CD14-positive monocyte (primary cell): Measurements from ENCODE around the gene APCDD1L. TPM values are rescaled to one million over a fixed set of nuclear protein-coding genes. Genes with fewer than 3 reads are reported as not detected.

Experiments used
- DNase-seq, 3 donors: peaks; one replicate each; pipeline ENCODE4 v3.0.0-alpha.2; 2011 to 2022
- H2AFZ ChIP-seq: 2 replicates; pipeline ENCODE4 v1.6.0; 2012; ENCODE audit warnings: mild to moderate bottlenecking, low read depth, low read length, inconsistent platforms; ENCODE audit not compliant: insufficient read depth, poor library complexity, severe bottlenecking
- H3K27ac ChIP-seq, 2 donors: 1 replicate in 1 of 2; 2 replicates in 1 of 2; pipeline ENCODE4 v1.5.1; 2012 to 2013; ENCODE audit warnings: low read length in 2 of 2, control low read depth in 1 of 2, inconsistent platforms in 1 of 2, low read depth in 1 of 2, mild to moderate bottlenecking in 1 of 2
- H3K27me3 ChIP-seq, 2 donors: one replicate each; pipeline versions ENCODE4 v1.6.0 to v1.6.1; 2011 to 2013; ENCODE audit warnings: low read length in 2 of 2; ENCODE audit not compliant: control insufficient read depth in 2 of 2, insufficient read depth in 2 of 2
- H3K36me3 ChIP-seq, 2 donors: replicated peaks in 1 of 2; 1 replicate in 1 of 2; 2 replicates in 1 of 2; pipeline versions ENCODE4 v1.5.1 to v1.6.1; 2012 to 2013; ENCODE audit warnings: low read length in 2 of 2, control low read depth in 1 of 2, inconsistent platforms in 1 of 2, mild to moderate bottlenecking in 1 of 2; ENCODE audit not compliant: insufficient read depth in 2 of 2, control insufficient read depth in 1 of 2
- H3K4me1 ChIP-seq, 2 donors: 1 replicate in 1 of 2; 2 replicates in 1 of 2; pipeline versions ENCODE4 v1.5.1 to v1.6.1; 2012 to 2013; ENCODE audit warnings: low read length in 2 of 2, control low read depth in 1 of 2, inconsistent platforms in 1 of 2, mild to moderate bottlenecking in 1 of 2, moderate library complexity in 1 of 2; ENCODE audit not compliant: insufficient read depth in 2 of 2, control insufficient read depth in 1 of 2
- H3K4me2 ChIP-seq: replicated peaks from 2 replicates; pipeline ENCODE3; 2012; ENCODE audit warnings: low read length, moderate library complexity, mild to moderate bottlenecking; ENCODE audit not compliant: poor library complexity, severe bottlenecking; ENCODE audit errors: extremely low read depth
- H3K4me3 ChIP-seq, 3 experiments: fragments of 200-600 bp in 1 of 3; sonication (generic) in 1 of 3; replicated peaks in 1 of 3; 1 replicate in 2 of 3; 2 replicates in 1 of 3; pipeline ENCODE4 v1.5.1; 2011 to 2013; ENCODE audit warnings: low read length in 3 of 3, mild to moderate bottlenecking in 3 of 3, control low read depth in 2 of 3, low read depth in 2 of 3, inconsistent platforms in 1 of 3, moderate library complexity in 1 of 3
- H3K79me2 ChIP-seq: 2 replicates; pipeline ENCODE4 v1.6.0; 2012; ENCODE audit warnings: mild to moderate bottlenecking, control low read depth, inconsistent platforms, low read length, moderate library complexity; ENCODE audit not compliant: insufficient read depth
- H3K9ac ChIP-seq: 2 replicates; pipeline ENCODE4 v1.6.0; 2017; ENCODE audit warnings: low read length, mild to moderate bottlenecking; ENCODE audit not compliant: insufficient read depth, poor library complexity, severe bottlenecking
- H3K9me3 ChIP-seq, 2 donors: replicated peaks in 1 of 2; 1 replicate in 1 of 2; 2 replicates in 1 of 2; pipeline versions ENCODE4 v1.5.1 to v1.6.1; 2012 to 2013; ENCODE audit warnings: low read length in 2 of 2, control low read depth in 1 of 2; ENCODE audit not compliant: control insufficient read depth in 1 of 2, insufficient read depth in 1 of 2
- H4K20me1 ChIP-seq: 2 replicates; pipeline ENCODE4 v1.6.0; 2012; ENCODE audit warnings: mild to moderate bottlenecking, low read length, control low read depth, moderate library complexity; ENCODE audit not compliant: insufficient read depth
- H3K27ac Mint-ChIP-seq, 7 donors: one replicate each; pipeline ENCODE4 v1.8.0; 2020; ENCODE audit warnings: mild to moderate bottlenecking in 7 of 7, mixed read lengths in 7 of 7, moderate library complexity in 6 of 7, inconsistent platforms in 2 of 7
- H3K27me3 Mint-ChIP-seq, 3 donors: one replicate each; pipeline ENCODE4 v1.8.0; 2021 to 2022; ENCODE audit warnings: low read depth in 3 of 3, mild to moderate bottlenecking in 3 of 3, mixed read lengths in 3 of 3, moderate library complexity in 3 of 3, inconsistent platforms in 1 of 3
- H3K36me3 Mint-ChIP-seq, 2 donors: one replicate each; pipeline ENCODE4 v1.8.0; 2020; ENCODE audit warnings: mixed read lengths in 2 of 2, inconsistent platforms in 1 of 2, mild to moderate bottlenecking in 1 of 2
- H3K4me1 Mint-ChIP-seq: one replicate; pipeline ENCODE4 v1.8.0; 2020; ENCODE audit warnings: mild to moderate bottlenecking, mixed read lengths
- H3K4me3 Mint-ChIP-seq, 2 donors: one replicate each; pipeline ENCODE4 v1.8.0; 2020; ENCODE audit warnings: mild to moderate bottlenecking in 2 of 2, mixed read lengths in 2 of 2, moderate library complexity in 1 of 2
- H3K9me3 Mint-ChIP-seq, 7 donors: one replicate each; pipeline ENCODE4 v1.8.0; 2020 to 2022; ENCODE audit warnings: mixed read lengths in 7 of 7, mild to moderate bottlenecking in 6 of 7, moderate library complexity in 6 of 7, inconsistent platforms in 2 of 7
- WGBS: methylation state at CpG from one replicate; pipeline ENCODE4 v1.1.5; 2013; ENCODE audit warnings: missing lambda C conversion rate; ENCODE audit not compliant: insufficient coverage; 5-methylcytosine and 5-hydroxymethylcytosine counted together
- intact Hi-C, 2 donors: fragments of 100-400 bp; cut with micrococcal nuclease; formaldehyde crosslinking; loops; one replicate each; pipeline versions ENCODE4 v1.15.0 to v1.15.1; 2023
- polyA plus RNA-seq, 3 donors: library from polyadenylated mRNA; depleted of rRNA in 1 of 3; unstranded in 2 of 3; stranded (reverse) in 1 of 3; fragments of 300-500 nt in 2 of 3; fragments of >200 nt in 1 of 3; fragmentation: Illumina TruSeq in 2 of 3; gene quantifications; 1 replicate in 2 of 3; 2 replicates in 1 of 3; pipeline ENCODE4 v1.2.3, GENCODE V29; 2012 to 2021
- TF ChIP-seq, protein P1 (sequence below): fragments of 200-600 bp; IDR thresholded peaks from one replicate; pipeline ENCODE4 v1.8.0; 2022; ENCODE audit warnings: antibody characterized with exemption, mild to moderate bottlenecking

Gene APCDD1L
- polyA plus RNA-seq, 3 donors: not detected

DNA sequence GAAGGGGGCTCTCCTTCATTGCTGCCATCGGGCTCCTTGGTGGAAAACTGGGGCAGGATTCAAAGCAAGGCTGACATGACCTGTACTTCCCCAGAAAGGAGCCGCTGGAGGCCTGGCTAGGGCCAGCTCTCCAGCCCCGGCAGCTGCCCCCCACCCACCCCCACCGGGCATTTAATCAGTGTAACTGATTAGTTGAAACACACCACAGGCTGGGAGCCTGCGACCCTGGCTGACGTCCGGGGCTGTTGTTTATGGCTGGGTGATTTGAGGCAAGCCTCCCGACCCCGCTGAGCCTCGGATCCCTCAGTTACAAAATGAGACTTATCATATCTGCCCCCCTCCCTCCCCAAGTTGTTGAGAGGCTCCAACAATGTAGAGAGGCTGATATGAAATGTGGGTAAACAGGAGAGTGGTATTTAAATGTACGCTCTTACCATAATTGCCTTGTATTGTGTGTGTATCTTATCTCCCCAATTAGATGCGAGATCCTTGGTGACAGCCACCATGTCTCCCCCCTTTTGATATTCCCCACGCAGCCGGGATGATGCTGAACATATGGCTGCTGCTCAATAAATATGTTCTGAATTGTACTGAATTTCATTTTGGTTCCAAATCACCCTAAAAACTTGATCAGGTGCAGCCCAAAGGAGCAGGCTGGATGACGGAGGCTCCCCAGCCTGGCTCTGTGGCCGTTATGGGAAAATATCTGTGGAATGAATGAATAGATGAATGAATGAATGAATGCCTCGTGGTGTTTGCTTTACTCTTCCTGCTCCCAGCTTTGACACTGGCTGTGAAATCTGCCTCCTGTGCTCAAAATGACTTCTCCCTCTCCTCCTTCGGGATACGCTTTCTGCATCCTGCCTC lies 31.8 kb upstream of the APCDD1L start:
- no peak for DNase-seq
- Histone ChIP-seq H3K9me3 (no peaks in the 10 kb centered on the region), H3K27me3 (no peaks in the 10 kb centered on the region), H3K4me1 (no peaks in the 10 kb centered on the region), H3K4me3 (no peak overlapping the region), H3K36me3 (no peaks in the 10 kb centered on the region), H3K27ac (no peak overlapping the region), H3K4me2 (no peak overlapping the region), H3K9ac (no peak overlapping the region), H4K20me1 (no peaks in the 10 kb centered on the region), H2AFZ (no peak overlapping the region), H3K79me2 (no peaks in the 10 kb centered on the region)
- no peak overlapping the region for H3K4me3 Mint-ChIP-seq
- 61% methylated on average over 3 of the region's 19 CpGs for WGBS
- H3K4me1 Mint-ChIP-seq: no peaks in the 10 kb centered on the region
- H3K27me3 Mint-ChIP-seq: peaks cover 2 to 14% (median 14%) of the 10 kb centered on the region in 3 donors
- no peaks in the 10 kb centered on the region for H3K9me3 Mint-ChIP-seq
- TF ChIP-seq, protein P1, sequence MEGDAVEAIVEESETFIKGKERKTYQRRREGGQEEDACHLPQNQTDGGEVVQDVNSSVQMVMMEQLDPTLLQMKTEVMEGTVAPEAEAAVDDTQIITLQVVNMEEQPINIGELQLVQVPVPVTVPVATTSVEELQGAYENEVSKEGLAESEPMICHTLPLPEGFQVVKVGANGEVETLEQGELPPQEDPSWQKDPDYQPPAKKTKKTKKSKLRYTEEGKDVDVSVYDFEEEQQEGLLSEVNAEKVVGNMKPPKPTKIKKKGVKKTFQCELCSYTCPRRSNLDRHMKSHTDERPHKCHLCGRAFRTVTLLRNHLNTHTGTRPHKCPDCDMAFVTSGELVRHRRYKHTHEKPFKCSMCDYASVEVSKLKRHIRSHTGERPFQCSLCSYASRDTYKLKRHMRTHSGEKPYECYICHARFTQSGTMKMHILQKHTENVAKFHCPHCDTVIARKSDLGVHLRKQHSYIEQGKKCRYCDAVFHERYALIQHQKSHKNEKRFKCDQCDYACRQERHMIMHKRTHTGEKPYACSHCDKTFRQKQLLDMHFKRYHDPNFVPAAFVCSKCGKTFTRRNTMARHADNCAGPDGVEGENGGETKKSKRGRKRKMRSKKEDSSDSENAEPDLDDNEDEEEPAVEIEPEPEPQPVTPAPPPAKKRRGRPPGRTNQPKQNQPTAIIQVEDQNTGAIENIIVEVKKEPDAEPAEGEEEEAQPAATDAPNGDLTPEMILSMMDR: no peak
- H3K27ac Mint-ChIP-seq: no peak overlapping the region
- intact Hi-C loops: no loop called here
- no peaks in the 10 kb centered on the region for H3K36me3 Mint-ChIP-seq

DNA sequence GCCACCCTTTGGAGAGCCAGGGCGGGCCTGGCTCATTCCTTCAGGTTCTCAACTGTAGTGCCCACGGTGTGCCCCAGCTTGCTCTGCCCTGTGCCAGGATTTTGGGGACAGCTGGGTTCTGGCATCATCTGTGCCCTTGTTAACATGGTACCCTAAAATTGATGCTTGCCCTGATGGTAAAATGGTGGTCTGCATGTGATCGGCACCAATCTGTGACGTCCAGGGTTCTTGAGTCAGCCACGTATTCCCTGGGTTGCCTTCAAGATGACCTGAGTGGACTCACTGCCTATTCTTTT lies 31.2 kb upstream of the APCDD1L start:
- 100% methylated on average over 4 of the region's 5 CpGs for WGBS

More for the DNA sequence above, 31.2 kb upstream of the APCDD1L start:
- Mint-ChIP-seq H3K4me1 (no peaks in the 10 kb centered on the region), H3K27ac (no peak overlapping the region), H3K9me3 (no peaks in the 10 kb centered on the region), H3K27me3 (peaks cover 2 to 14% (median 14%) of the 10 kb centered on the region in 3 donors), H3K36me3 (no peaks in the 10 kb centered on the region), H3K4me3 (no peak overlapping the region)
- no peaks in the 10 kb centered on the region for H3K9me3 ChIP-seq
- intact Hi-C loops: no loop called here
- no peaks in the 10 kb centered on the region for H3K36me3 ChIP-seq
- no peak for DNase-seq
- no peaks in the 10 kb centered on the region for H3K4me1 ChIP-seq
- no peak overlapping the region for H3K4me2 ChIP-seq
- H3K79me2 ChIP-seq: no peaks in the 10 kb centered on the region
- TF ChIP-seq, protein P1: no peak
- no peak overlapping the region for H3K9ac ChIP-seq
- no peaks in the 10 kb centered on the region for H4K20me1 ChIP-seq
- no peak overlapping the region for H2AFZ ChIP-seq
- H3K27ac ChIP-seq: no peak overlapping the region
- no peaks in the 10 kb centered on the region for H3K27me3 ChIP-seq
- H3K4me3 ChIP-seq: no peak overlapping the region
